ENCODE measurements around the gene AP2B1.

DNA sequence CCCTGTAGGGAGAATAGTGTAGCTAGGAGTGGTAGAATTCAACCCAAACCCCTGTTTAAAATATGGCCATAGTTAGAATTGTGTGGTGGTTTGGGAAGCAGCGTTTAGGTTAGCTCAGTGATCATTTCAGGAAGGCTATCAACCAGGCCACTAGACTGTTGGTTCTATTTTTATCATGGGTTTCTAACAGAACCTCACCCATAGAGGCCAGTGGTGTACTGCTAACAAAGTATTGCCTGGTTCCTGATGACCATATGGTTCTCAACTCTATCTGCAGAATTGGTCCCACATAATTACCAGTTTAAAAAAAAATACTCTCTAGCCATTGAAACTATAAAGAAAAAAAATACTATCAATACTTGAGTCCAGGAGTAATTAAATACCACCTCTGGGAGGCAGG is 73.8 kb downstream of the AP2B1 start:
- TF ChIP-seq NRF1 (IDR thresholded peaks at IDR 0.05; ENCODE audit: low read depth, low read length) (no peak), FOSL2 (IDR thresholded peaks at IDR 0.05; ENCODE audit: borderline replicate concordance, low read depth) (no peak), NFIC (IDR thresholded peaks at IDR 0.05; ENCODE audit: borderline replicate concordance) (no peak), POLR2AphosphoS5 (IDR thresholded peaks at IDR 0.05; ENCODE audit: low read depth, low read length) (no peak), EP300 (IDR thresholded peaks at IDR 0.05; ENCODE audit: borderline replicate concordance in 1 of 2, low read depth in 1 of 2, low read length in 1 of 2) (no peak), FOXM1 (IDR thresholded peaks at IDR 0.05; ENCODE audit: low read depth) (no peak), YY1 (IDR thresholded peaks at IDR 0.05; ENCODE audit: low read depth) (no peak), EZH2phosphoT487 (IDR thresholded peaks at IDR 0.05; ENCODE audit: borderline replicate concordance, low read depth) (no peak)
- TF ChIP-seq, protein P1, sequence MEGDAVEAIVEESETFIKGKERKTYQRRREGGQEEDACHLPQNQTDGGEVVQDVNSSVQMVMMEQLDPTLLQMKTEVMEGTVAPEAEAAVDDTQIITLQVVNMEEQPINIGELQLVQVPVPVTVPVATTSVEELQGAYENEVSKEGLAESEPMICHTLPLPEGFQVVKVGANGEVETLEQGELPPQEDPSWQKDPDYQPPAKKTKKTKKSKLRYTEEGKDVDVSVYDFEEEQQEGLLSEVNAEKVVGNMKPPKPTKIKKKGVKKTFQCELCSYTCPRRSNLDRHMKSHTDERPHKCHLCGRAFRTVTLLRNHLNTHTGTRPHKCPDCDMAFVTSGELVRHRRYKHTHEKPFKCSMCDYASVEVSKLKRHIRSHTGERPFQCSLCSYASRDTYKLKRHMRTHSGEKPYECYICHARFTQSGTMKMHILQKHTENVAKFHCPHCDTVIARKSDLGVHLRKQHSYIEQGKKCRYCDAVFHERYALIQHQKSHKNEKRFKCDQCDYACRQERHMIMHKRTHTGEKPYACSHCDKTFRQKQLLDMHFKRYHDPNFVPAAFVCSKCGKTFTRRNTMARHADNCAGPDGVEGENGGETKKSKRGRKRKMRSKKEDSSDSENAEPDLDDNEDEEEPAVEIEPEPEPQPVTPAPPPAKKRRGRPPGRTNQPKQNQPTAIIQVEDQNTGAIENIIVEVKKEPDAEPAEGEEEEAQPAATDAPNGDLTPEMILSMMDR (IDR thresholded peaks at IDR 0.05): no peak
- TF ChIP-seq, protein P2, sequence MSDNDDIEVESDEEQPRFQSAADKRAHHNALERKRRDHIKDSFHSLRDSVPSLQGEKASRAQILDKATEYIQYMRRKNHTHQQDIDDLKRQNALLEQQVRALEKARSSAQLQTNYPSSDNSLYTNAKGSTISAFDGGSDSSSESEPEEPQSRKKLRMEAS (IDR thresholded peaks at IDR 0.05; ENCODE audit: low read depth): no peak
- TF ChIP-seq, protein P3, sequence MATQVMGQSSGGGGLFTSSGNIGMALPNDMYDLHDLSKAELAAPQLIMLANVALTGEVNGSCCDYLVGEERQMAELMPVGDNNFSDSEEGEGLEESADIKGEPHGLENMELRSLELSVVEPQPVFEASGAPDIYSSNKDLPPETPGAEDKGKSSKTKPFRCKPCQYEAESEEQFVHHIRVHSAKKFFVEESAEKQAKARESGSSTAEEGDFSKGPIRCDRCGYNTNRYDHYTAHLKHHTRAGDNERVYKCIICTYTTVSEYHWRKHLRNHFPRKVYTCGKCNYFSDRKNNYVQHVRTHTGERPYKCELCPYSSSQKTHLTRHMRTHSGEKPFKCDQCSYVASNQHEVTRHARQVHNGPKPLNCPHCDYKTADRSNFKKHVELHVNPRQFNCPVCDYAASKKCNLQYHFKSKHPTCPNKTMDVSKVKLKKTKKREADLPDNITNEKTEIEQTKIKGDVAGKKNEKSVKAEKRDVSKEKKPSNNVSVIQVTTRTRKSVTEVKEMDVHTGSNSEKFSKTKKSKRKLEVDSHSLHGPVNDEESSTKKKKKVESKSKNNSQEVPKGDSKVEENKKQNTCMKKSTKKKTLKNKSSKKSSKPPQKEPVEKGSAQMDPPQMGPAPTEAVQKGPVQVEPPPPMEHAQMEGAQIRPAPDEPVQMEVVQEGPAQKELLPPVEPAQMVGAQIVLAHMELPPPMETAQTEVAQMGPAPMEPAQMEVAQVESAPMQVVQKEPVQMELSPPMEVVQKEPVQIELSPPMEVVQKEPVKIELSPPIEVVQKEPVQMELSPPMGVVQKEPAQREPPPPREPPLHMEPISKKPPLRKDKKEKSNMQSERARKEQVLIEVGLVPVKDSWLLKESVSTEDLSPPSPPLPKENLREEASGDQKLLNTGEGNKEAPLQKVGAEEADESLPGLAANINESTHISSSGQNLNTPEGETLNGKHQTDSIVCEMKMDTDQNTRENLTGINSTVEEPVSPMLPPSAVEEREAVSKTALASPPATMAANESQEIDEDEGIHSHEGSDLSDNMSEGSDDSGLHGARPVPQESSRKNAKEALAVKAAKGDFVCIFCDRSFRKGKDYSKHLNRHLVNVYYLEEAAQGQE (IDR thresholded peaks at IDR 0.05; ENCODE audit: low read depth, low read length): no peak
- TF ChIP-seq, protein P4, sequence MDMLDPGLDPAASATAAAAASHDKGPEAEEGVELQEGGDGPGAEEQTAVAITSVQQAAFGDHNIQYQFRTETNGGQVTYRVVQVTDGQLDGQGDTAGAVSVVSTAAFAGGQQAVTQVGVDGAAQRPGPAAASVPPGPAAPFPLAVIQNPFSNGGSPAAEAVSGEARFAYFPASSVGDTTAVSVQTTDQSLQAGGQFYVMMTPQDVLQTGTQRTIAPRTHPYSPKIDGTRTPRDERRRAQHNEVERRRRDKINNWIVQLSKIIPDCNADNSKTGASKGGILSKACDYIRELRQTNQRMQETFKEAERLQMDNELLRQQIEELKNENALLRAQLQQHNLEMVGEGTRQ (IDR thresholded peaks at IDR 0.05; ENCODE audit: borderline replicate concordance, low read depth, low read length): no peak
